HepG2 (cell line): ENCODE measurements around the gene TBC1D22A. TPM values are rescaled to one million over a fixed set of nuclear protein-coding genes. Genes with fewer than 3 reads are reported as not detected.

Experiments used
- CC2D1A ChIP-seq: sonication (generic); formaldehyde crosslinking; IDR thresholded peaks from 2 replicates; pipeline ENCODE4 v1.8.1; 2023; ENCODE audit warnings: mild to moderate bottlenecking, missing genetic modification reagents
- CCAR2 ChIP-seq: fragments of 200-400 bp; formaldehyde crosslinking; optimal IDR thresholded peaks from 2 replicates; pipeline ENCODE3; 2018; ENCODE audit warnings: low read depth, mild to moderate bottlenecking, low read length, moderate library complexity
- DNMT3B ChIP-seq: conservative IDR thresholded peaks from 2 replicates; pipeline ENCODE4 v1.6.1; 2016; ENCODE audit warnings: missing biosample characterization, control low read depth
- NCOA2 ChIP-seq: sonication (generic); formaldehyde crosslinking; IDR thresholded peaks from 2 replicates; pipeline ENCODE4 v1.8.0; 2022; ENCODE audit warnings: inconsistent platforms
- PCBP2 ChIP-seq: fragments of 200-400 bp; formaldehyde crosslinking; optimal IDR thresholded peaks from 2 replicates; pipeline ENCODE3; 2018; ENCODE audit warnings: low read length, low read depth; ENCODE audit not compliant: poor library complexity, severe bottlenecking
- REXO4 ChIP-seq: sonication (generic); formaldehyde crosslinking; IDR thresholded peaks from 2 replicates; pipeline ENCODE4 v1.8.0; 2022; ENCODE audit warnings: missing genetic modification reagents, mild to moderate bottlenecking, borderline replicate concordance
- SP2 ChIP-seq: sonication (generic); formaldehyde crosslinking; IDR thresholded peaks from 2 replicates; pipeline ENCODE4 v1.5.1; 2020; ENCODE audit warnings: mild to moderate bottlenecking, missing genetic modification reagents
- SYNCRIP ChIP-seq: fragments of 200-400 bp; formaldehyde crosslinking; IDR thresholded peaks from 2 replicates; pipeline ENCODE4 v1.6.1; 2018; ENCODE audit warnings: mild to moderate bottlenecking, low read depth, low read length; ENCODE audit not compliant: insufficient read depth
- TCF7L2 ChIP-seq: IDR thresholded peaks from 2 replicates; pipeline ENCODE4 v1.6.1; 2011; ENCODE audit warnings: mild to moderate bottlenecking, low read depth, low read length, moderate library complexity
- ZNF230 ChIP-seq: sonication (generic); formaldehyde crosslinking; IDR thresholded peaks from 2 replicates; pipeline ENCODE4 v1.4.0; 2020; ENCODE audit warnings: mild to moderate bottlenecking, missing genetic modification reagents
- ZNF263 ChIP-seq: sonication (generic); formaldehyde crosslinking; IDR thresholded peaks from 2 replicates; pipeline ENCODE4 v1.4.0; 2020; ENCODE audit warnings: missing genetic modification reagents
- ZNF530 ChIP-seq: sonication (generic); formaldehyde crosslinking; IDR thresholded peaks from 2 replicates; pipeline ENCODE4 v1.5.0; 2020; ENCODE audit warnings: low read depth, mild to moderate bottlenecking, missing genetic modification reagents
- ZNF607 ChIP-seq: sonication (generic); formaldehyde crosslinking; IDR thresholded peaks from 2 replicates; pipeline ENCODE4 v1.5.1; 2020; ENCODE audit warnings: missing genetic modification reagents, mild to moderate bottlenecking, borderline replicate concordance
- ZNF678 ChIP-seq: sonication (generic); formaldehyde crosslinking; IDR thresholded peaks from 2 replicates; pipeline ENCODE4 v1.4.0; 2020; ENCODE audit warnings: mild to moderate bottlenecking, missing genetic modification reagents
- polyA plus RNA-seq, 8 experiments: library from polyadenylated mRNA; depleted of rRNA in 3 of 8; stranded (reverse) in 7 of 8; unstranded in 1 of 8; fragments of >200 nt; fragmentation: Illumina TruSeq in 4 of 8; extraction: Trizol in 4 of 8; gene quantifications; 2 replicates each; pipeline versions ENCODE4 v1.2.1 to v1.2.3, GENCODE V29; 2011 to 2016; ENCODE audit warnings: low read depth in 4 of 8, missing spikeins in 1 of 8, mixed read lengths in 1 of 8; ENCODE audit not compliant: insufficient read depth in 1 of 8
- total RNA-seq, 5 experiments: library from RNA; depleted of rRNA; stranded (reverse); fragments of >200 nt; fragmentation: Illumina TruSeq; extraction: Trizol; gene quantifications; 2 replicates each; pipeline ENCODE4 v1.2.3, GENCODE V29; 2016; ENCODE audit warnings: low read depth in 1 of 5
- TF ChIP-seq, protein P1 (sequence below): sonication (generic); formaldehyde crosslinking; IDR thresholded peaks from 2 replicates; pipeline ENCODE4 v1.5.0; 2020; ENCODE audit warnings: mild to moderate bottlenecking, missing genetic modification reagents, borderline replicate concordance
- TF ChIP-seq, protein P2 (sequence below): sonication (generic); formaldehyde crosslinking; IDR thresholded peaks from 2 replicates; pipeline ENCODE4 v1.5.0; 2020; ENCODE audit warnings: missing genetic modification reagents
- TF ChIP-seq, protein P3 (sequence below): sonication (generic); formaldehyde crosslinking; IDR thresholded peaks from 2 replicates; pipeline ENCODE4 v1.4.0; 2020; ENCODE audit warnings: mild to moderate bottlenecking, missing genetic modification reagents
- TF ChIP-seq, protein P4 (sequence below): sonication (generic); formaldehyde crosslinking; IDR thresholded peaks from 2 replicates; pipeline ENCODE4 v1.8.0; 2022; ENCODE audit warnings: missing genetic modification reagents, mild to moderate bottlenecking, moderate library complexity, borderline replicate concordance

TBC1D22A gene
- total and polyA plus RNA-seq, 2 of the 13 experiments (the other 11 are each of a cell fraction or from before 2014, with no cell fraction given): 17.3 to 18.0 TPM

DNA sequence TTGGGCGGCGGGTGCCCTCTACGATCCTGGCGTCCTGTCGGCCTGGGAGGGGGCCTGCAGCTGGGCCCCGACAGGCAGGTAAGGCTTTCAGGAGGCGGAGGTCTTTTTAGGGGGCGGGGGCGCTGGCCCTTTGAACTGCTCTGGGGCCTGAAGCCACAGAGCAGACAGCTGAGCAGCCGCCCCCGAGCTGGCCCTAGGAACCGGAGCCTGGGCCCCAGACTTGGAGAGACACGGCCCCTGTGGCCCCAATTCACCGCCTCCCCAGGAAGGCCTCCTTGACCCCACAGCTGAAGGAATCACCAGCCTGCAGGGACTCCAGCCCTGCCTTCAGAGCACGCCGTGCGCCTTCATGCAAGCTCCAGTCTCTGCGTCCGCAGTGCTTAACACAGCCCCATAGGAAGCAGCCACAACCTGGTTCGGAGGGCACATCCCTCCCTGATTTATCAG lies 23.8 kb upstream of the TBC1D22A start (continued):
- TF ChIP-seq DNMT3B (CRISPR knock-in tag): no peak
- no peak for TF ChIP-seq ZNF530 (CRISPR knock-in tag)
- no peak for TF ChIP-seq CC2D1A (CRISPR knock-in tag)
- TF ChIP-seq, protein P1, sequence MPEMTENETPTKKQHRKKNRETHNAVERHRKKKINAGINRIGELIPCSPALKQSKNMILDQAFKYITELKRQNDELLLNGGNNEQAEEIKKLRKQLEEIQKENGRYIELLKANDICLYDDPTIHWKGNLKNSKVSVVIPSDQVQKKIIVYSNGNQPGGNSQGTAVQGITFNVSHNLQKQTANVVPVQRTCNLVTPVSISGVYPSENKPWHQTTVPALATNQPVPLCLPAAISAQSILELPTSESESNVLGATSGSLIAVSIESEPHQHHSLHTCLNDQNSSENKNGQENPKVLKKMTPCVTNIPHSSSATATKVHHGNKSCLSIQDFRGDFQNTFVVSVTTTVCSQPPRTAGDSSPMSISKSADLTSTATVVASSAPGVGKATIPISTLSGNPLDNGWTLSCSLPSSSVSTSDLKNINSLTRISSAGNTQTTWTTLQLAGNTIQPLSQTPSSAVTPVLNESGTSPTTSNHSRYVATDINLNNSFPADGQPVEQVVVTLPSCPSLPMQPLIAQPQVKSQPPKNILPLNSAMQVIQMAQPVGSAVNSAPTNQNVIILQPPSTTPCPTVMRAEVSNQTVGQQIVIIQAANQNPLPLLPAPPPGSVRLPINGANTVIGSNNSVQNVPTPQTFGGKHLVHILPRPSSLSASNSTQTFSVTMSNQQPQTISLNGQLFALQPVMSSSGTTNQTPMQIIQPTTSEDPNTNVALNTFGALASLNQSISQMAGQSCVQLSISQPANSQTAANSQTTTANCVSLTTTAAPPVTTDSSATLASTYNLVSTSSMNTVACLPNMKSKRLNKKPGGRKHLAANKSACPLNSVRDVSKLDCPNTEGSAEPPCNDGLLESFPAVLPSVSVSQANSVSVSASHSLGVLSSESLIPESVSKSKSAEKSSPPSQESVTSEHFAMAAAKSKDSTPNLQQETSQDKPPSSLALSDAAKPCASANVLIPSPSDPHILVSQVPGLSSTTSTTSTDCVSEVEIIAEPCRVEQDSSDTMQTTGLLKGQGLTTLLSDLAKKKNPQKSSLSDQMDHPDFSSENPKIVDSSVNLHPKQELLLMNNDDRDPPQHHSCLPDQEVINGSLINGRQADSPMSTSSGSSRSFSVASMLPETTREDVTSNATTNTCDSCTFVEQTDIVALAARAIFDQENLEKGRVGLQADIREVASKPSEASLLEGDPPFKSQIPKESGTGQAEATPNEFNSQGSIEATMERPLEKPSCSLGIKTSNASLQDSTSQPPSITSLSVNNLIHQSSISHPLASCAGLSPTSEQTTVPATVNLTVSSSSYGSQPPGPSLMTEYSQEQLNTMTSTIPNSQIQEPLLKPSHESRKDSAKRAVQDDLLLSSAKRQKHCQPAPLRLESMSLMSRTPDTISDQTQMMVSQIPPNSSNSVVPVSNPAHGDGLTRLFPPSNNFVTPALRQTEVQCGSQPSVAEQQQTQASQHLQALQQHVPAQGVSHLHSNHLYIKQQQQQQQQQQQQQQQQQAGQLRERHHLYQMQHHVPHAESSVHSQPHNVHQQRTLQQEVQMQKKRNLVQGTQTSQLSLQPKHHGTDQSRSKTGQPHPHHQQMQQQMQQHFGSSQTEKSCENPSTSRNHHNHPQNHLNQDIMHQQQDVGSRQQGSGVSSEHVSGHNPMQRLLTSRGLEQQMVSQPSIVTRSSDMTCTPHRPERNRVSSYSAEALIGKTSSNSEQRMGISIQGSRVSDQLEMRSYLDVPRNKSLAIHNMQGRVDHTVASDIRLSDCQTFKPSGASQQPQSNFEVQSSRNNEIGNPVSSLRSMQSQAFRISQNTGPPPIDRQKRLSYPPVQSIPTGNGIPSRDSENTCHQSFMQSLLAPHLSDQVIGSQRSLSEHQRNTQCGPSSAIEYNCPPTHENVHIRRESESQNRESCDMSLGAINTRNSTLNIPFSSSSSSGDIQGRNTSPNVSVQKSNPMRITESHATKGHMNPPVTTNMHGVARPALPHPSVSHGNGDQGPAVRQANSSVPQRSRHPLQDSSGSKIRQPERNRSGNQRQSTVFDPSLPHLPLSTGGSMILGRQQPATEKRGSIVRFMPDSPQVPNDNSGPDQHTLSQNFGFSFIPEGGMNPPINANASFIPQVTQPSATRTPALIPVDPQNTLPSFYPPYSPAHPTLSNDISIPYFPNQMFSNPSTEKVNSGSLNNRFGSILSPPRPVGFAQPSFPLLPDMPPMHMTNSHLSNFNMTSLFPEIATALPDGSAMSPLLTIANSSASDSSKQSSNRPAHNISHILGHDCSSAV (CRISPR knock-in tag): no peak
- TF ChIP-seq ZNF678 (CRISPR knock-in tag): no peak
- no peak for TF ChIP-seq ZNF230 (CRISPR knock-in tag)
- TF ChIP-seq SYNCRIP: no peak
- TF ChIP-seq, protein P2, sequence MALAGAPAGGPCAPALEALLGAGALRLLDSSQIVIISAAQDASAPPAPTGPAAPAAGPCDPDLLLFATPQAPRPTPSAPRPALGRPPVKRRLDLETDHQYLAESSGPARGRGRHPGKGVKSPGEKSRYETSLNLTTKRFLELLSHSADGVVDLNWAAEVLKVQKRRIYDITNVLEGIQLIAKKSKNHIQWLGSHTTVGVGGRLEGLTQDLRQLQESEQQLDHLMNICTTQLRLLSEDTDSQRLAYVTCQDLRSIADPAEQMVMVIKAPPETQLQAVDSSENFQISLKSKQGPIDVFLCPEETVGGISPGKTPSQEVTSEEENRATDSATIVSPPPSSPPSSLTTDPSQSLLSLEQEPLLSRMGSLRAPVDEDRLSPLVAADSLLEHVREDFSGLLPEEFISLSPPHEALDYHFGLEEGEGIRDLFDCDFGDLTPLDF (CRISPR knock-in tag): no peak
- TF ChIP-seq, protein P3, sequence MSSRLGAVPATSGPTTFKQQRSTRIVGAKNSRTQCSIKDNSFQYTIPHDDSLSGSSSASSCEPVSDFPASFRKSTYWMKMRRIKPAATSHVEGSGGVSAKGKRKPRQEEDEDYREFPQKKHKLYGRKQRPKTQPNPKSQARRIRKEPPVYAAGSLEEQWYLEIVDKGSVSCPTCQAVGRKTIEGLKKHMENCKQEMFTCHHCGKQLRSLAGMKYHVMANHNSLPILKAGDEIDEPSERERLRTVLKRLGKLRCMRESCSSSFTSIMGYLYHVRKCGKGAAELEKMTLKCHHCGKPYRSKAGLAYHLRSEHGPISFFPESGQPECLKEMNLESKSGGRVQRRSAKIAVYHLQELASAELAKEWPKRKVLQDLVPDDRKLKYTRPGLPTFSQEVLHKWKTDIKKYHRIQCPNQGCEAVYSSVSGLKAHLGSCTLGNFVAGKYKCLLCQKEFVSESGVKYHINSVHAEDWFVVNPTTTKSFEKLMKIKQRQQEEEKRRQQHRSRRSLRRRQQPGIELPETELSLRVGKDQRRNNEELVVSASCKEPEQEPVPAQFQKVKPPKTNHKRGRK (CRISPR knock-in tag): no peak
- no peak for TF ChIP-seq CCAR2
- TF ChIP-seq ZNF607 (CRISPR knock-in tag): 0 out of 2 replicates have a peak, but pooled peaks have one; percentile 13
- no peak for TF ChIP-seq SP2 (CRISPR knock-in tag)
- no peak for TF ChIP-seq NCOA2 (CRISPR knock-in tag)
- TF ChIP-seq, protein P4, sequence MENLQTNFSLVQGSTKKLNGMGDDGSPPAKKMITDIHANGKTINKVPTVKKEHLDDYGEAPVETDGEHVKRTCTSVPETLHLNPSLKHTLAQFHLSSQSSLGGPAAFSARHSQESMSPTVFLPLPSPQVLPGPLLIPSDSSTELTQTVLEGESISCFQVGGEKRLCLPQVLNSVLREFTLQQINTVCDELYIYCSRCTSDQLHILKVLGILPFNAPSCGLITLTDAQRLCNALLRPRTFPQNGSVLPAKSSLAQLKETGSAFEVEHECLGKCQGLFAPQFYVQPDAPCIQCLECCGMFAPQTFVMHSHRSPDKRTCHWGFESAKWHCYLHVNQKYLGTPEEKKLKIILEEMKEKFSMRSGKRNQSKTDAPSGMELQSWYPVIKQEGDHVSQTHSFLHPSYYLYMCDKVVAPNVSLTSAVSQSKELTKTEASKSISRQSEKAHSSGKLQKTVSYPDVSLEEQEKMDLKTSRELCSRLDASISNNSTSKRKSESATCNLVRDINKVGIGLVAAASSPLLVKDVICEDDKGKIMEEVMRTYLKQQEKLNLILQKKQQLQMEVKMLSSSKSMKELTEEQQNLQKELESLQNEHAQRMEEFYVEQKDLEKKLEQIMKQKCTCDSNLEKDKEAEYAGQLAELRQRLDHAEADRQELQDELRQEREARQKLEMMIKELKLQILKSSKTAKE (CRISPR knock-in tag): no peak
- peak; percentile 32; the same call in 1 of the 2 replicates for TF ChIP-seq ZNF263 (CRISPR knock-in tag)
- TF ChIP-seq PCBP2: no peak
- TF ChIP-seq REXO4 (CRISPR knock-in tag): no peak
- TF ChIP-seq TCF7L2: no peak
